HG03066 (cell line): ENCODE results near the gene FBLN1.
"Not testable (repeated sequence)": the region's sequence is repeated elsewhere in the genome, so short reads cannot be mapped to it uniquely, and the experiment has no call there.

Source experiments
- ATAC-seq: cut with Tn5 transposase; IDR thresholded peaks from one replicate; pipeline ENCODE4 v1.9.1; 2021; ENCODE audit warnings: low read depth; ENCODE audit not compliant: unreplicated experiment

FBLN1 gene

GRCh38 chr22:45525480-45525879 is 22.8 kb downstream of the FBLN1 start:
- no peak for ATAC-seq

- ATAC-seq, result no peak
These were observed 23.6 kb downstream of the FBLN1 start for GRCh38 chr22:45526281-45526680.

- no peak for ATAC-seq
These were observed 24.2 kb downstream of the FBLN1 start for GRCh38 chr22:45526768-45527360.

- ATAC-seq, result no peak
These were observed 24.8 kb downstream of the FBLN1 start for GRCh38 chr22:45527456-45527855.

- no peak for ATAC-seq
These were observed 25.4 kb downstream of the FBLN1 start for GRCh38 chr22:45528046-45528445.

GRCh38 chr22:45529105-45529504 is 26.4 kb downstream of the FBLN1 start:
- ATAC-seq, result no peak

GRCh38 chr22:45529971-45530575 is 27.4 kb downstream of the FBLN1 start:
- no peak for ATAC-seq

GRCh38 chr22:45531441-45532234 is 29.0 kb downstream of the FBLN1 start:
- no peak for ATAC-seq

GRCh38 chr22:45532235-45532631 is 29.6 kb downstream of the FBLN1 start:
- no peak for ATAC-seq

GRCh38 chr22:45533703-45534102 is 31.0 kb downstream of the FBLN1 start:
- ATAC-seq, result no peak

GRCh38 chr22:45534339-45535192 is 31.9 kb downstream of the FBLN1 start:
- no peak for ATAC-seq

GRCh38 chr22:45535290-45535689 is 32.6 kb downstream of the FBLN1 start:
- no peak for ATAC-seq

GRCh38 chr22:45535835-45536234 is 33.2 kb downstream of the FBLN1 start:
- ATAC-seq, result not testable (repeated sequence)

GRCh38 chr22:45537734-45538181 is 35.1 kb downstream of the FBLN1 start:
- no peak for ATAC-seq

- ATAC-seq, result no peak
These were observed 35.6 kb downstream of the FBLN1 start for GRCh38 chr22:45538281-45538680.

- no peak for ATAC-seq
These were observed 37.4 kb downstream of the FBLN1 start for GRCh38 chr22:45540122-45540521.

GRCh38 chr22:45541382-45541979 is 38.8 kb downstream of the FBLN1 start:
- no peak for ATAC-seq

- no peak for ATAC-seq
These were observed 39.4 kb downstream of the FBLN1 start for GRCh38 chr22:45542001-45542520.

GRCh38 chr22:45542736-45543135 is 40.1 kb downstream of the FBLN1 start:
- ATAC-seq, result not testable (repeated sequence)

GRCh38 chr22:45543243-45543642 is 40.6 kb downstream of the FBLN1 start:
- ATAC-seq, result no peak
